SIG-M5 treated with dmso at 0.1 percent for 504 hours (cell line): ENCODE results near the gene PHKA2.
"Not testable (repeated sequence)": the region's sequence is repeated elsewhere in the genome, so short reads cannot be mapped to it uniquely, and the experiment has no call there.

Source experiments
- DNase-seq: peaks from one replicate; lab custom pipeline; 2025; ENCODE audit not compliant: unreplicated experiment; lab: John Stamatoyannopoulos, UW

The PHKA2 gene

DNA sequence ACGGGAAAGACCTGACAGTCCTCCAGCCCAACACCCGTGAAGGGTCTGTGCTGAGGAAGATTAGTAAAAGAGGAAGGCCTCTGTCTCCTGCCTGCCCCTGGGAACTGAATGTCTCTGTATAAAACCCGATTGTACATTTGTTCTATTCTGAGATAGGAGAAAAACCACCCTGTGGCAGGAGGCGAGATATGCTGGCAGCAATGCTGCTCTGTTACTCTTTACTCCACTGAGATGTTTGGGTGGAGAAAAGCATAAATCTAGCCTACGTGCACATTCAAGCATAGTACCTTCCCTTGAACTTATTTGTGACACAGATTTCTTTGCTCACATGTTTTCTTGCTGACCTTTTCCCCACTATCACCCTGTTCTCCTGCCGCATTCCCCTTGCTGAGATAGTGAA, 3.7 kb downstream of the PHKA2 start:
- not testable (repeated sequence) for DNase-seq

DNA sequence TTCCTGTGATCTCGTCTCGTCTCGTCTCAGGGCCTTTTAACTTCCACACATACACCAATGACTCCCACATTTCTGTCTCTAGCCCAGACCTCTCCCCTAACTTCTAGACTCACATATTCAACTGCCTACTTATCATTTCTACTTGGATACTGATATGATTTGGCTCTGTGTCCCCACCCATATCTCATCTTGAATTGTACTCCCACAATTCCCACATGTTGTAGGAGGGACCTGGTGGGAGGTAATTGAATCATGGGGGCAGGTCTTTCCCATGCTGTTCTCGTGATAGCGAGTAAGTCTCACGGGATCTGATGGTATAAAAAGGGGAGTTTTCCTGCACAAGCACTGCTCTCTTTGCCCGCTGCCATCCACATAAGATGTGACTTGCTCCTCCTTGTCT, 8.9 kb downstream of the PHKA2 start:
- DNase-seq = no peak

DNA sequence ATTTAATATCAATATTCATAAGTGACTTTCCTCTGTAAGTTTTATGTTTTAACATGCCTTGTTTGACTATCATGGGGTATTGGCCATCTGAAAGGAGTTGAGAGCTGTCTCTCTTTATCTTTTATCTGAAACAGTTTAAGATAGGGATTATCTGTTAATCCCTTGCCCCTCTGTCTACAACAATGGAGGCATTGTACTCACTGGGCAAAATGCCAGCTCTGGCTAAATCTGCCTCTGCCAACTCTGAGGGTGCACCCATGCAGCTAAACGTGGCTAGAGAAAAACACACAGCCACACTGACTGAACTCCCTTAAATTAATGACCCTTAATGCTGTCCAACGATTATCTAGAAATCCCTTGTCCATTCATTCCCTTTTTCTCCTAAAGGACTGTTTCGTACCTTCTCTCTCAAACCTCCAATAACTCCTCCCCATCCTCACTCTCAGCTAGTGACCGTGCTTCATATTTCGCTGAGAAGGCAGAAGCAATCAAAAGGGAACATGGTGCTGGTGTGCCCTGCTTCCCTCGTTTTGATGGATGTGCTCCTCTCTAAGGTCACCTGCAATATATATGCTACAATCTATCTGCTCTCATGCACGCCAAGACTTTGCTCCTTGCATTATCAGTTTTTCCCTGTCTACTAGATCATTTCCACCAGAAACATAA, 10.3 kb downstream of the PHKA2 start:
- no peak for DNase-seq

DNA sequence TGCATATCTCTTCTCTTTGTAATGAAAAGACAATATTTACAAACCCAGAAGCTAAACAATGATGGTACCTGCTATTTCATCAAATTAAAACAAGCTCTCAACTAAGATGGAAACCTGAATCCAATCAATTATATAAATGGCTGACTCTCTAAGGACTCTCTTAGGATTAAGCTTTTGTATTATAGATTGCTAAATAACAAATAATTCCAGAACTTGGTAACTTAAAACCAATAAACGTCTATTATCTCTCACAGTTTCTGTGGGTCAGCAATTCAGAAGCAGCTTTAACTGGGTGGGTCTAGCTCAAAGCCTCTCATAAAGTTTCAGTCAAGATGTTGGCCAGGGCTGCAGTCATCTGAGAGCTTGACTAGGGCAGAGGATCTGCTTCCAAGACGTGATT, 12.4 kb downstream of the PHKA2 start:
- DNase-seq = no peak

- DNase-seq = no peak
Measured at GRCh38 chrX:18970465-18970864, 13.4 kb downstream of the PHKA2 start.

DNA sequence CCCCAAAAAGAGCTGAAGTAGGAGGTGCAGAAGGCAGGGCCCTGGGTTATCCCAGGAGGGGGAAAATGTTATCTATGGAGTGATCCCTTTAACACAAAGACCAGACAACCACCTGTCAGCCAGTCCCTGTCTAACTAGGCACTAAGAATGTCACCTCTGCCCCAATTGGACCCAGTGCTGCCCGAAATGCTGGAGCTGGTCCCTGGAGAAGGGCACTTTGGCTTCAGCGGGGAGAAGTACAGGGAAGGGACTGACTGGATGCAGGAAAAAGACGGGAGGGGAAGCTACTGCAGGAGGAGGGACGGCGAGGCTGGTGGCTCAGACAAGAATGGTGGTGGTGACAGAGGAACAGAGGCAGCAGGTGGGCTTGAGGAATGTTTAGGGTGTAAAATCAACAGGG, 17.3 kb downstream of the PHKA2 start:
- no peak for DNase-seq

DNA sequence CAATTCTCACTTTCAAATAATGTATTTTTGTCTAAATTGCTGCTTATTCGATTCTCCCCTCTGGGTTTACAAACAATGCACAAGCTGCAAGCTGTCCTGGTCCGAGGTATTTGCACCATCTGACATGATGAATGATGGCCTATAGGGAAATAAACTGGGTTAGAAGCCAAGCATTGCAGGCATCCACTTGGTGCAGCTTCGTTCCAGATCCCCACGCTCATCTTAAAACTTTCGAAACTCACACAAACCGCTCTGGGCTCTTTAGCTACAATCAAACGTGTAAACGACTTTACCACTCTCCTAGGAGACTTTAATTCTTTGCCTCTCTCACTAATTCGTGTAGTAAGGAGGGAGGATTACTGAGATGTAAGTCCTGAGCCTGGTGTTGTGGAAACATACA, 19.0 kb downstream of the PHKA2 start:
- DNase-seq = no peak

DNA sequence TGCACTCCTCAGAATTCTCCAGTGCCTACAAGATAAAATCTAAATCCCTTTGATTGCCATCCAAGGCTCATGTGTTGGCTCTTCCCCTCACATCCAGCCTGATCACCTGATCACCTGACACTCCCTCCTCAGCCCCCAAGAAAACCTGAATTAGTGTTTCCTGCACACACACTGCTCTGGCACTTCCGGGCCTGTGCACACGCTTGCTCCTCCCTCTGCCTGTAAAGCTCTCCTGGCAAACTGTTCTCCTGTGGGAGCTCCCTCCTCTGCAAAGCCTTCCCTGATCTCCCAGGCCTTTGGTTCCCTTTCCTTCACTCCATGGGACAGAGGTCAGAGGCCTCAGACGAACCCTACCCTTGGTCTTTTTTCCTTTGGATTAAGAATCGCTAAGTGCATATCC, 19.9 kb downstream of the PHKA2 start:
- no peak for DNase-seq

DNA sequence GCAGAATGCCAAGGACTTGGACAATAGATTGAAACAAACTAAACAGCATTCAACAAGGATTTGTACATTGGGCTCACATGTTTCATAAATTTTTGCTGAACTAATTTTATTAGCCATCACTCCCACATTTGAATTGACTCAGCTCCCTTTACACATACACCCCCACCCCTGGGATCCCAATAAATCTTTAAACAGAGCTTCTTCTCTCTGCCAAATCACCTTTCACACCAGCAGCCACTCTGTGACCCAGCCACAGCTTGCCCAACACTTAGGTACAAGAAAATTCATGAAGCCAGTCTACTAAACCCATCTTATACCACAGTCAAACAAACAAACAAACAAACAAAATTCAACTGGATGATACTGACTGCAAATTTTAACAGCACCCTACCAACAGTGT, 21.6 kb downstream of the PHKA2 start:
- no peak for DNase-seq

GRCh38 chrX:18961686-18962085, 22.2 kb downstream of the PHKA2 start:
- peak; percentile 73 for DNase-seq

- peak; percentile 62 for DNase-seq
Measured at GRCh38 chrX:18956303-18957032, 27.4 kb downstream of the PHKA2 start.

- DNase-seq = no peak
Measured at GRCh38 chrX:18955676-18956075, 28.2 kb downstream of the PHKA2 start.

GRCh38 chrX:18951032-18951431, 32.9 kb downstream of the PHKA2 start:
- no peak for DNase-seq

- no peak for DNase-seq
Measured at GRCh38 chrX:18949944-18950301, 34.0 kb downstream of the PHKA2 start.

- DNase-seq = no peak
Measured at GRCh38 chrX:18949291-18949943, 34.5 kb downstream of the PHKA2 start.

DNA sequence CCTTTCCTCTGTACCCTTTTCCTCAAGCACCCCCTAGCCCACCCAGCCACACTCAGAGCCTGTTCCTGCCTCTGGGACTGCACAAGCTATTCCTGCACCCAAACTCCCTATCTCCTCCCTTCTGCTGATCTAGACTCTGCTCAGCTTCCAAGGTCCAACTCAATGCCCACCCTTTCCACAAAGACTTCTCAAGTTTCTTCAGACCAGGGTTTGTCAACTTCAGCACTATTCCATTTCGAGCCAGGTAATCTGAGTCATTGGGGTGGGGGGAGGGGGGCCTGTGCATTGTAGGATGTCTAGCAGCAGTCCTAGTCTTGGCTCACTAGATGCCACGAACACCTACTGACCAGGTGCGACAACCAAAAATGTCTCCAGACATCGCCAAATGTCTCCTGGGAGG, 37.3 kb downstream of the PHKA2 start:
- no peak for DNase-seq

DNA sequence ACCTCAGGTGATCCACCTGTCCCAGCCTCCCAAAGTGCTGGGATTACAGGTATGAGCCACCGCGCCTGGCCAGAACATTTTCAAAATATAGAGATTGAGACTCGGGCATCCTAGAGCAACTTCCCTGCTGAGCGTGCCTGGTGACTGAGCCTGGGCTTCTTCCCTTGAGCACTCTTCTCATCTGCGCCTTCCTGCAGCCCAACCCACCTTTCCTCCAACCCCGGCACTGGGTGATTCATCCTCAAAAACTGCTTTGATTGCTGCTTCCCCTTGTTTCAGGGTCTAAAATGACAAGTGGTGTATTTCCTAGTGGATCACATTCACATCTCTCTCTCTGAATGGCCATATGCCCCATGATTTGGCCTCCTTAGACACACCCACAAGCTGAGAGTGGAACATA, 37.8 kb downstream of the PHKA2 start:
- DNase-seq = no peak

- no peak for DNase-seq
Measured at GRCh38 chrX:18945483-18945882, 38.4 kb downstream of the PHKA2 start.

DNA sequence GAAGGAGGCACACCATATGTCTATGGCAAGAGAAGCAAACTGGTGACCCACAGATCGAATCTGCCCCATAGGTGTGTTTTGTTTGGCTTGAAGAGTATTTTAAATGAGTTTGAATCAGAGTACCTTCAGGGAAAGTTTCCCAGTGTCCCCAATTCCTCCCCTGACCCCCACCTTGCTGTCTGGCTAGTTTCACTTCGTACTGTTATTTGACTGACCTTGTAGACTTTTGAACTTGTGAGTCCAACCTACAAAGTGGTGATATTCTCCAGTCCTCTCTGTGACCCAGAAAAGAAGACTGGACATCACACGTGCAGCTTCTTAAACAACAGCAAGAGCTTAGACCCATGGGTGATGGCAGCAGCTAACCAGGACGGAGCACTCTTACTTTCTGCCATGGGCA, 39.4 kb downstream of the PHKA2 start:
- no peak for DNase-seq

DNA sequence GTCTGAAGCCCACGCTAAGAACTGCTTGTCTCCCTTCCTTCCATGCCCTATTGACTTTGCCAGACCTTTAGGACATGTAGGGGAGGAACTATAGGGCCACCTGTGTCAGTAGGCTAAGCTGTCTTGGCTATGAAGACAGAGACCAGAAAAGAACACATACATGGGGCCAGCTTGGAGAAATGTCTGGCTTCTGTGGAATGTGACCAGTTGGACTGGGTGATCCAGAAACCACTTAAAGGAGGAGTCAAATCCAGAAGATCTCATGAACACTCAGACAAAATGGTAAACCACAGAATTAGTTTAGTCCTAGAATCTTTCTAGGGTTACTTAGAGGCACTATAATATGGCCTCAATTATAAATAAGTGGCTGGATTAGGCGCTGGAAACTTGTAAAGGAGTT, 42.0 kb downstream of the PHKA2 start:
- no peak for DNase-seq

- DNase-seq = no peak
Measured at GRCh38 chrX:18938710-18939109, 45.2 kb downstream of the PHKA2 start.

GRCh38 chrX:18937173-18937572, 46.7 kb downstream of the PHKA2 start:
- no peak for DNase-seq
